Measurements from ENCODE around the gene USP43. TPM values are rescaled to one million over a fixed set of nuclear protein-coding genes. Genes with fewer than 3 reads are reported as not detected.

The USP43 gene
- total RNA-seq, 4 donors from 2014 or later, result 0.17 to 0.84 (median 0.17) TPM; not detected in 1

DNA sequence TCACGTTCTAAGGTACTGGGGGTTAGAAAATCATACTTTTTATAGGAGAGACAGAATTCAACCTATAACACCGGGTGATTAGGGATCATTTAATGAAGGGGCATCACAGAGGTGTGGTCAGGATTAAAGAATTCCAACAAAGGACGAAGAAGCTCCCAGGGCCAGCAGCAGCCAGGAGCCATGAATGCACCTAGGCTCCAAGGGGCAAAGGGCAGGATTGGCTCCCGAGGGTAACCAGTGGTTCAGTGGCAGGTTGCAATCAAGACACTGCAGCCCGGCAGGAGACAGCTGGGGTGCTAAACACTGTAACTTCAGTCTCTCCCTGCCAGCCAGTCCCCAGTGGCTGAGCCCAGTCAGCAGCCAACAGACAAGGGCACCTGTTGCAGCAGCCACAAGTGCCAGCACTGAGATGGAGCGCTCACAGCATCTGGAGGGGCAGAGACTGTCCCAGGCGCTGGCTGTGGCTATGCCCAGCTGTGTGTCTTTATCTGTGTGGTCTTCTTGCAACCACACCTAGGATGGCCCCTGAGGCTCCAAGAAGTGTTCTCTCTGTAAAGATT, 122.2 kb downstream of the USP43 start:
- H3K36me3 ChIP-seq, result no peaks in the 10 kb centered on the region
- peaks cover 0 to 5% (median 0%) of the 10 kb centered on the region in 4 donors for H3K27me3 ChIP-seq
- no peak for TF ChIP-seq POLR2A (IDR thresholded peaks at IDR 0.05; ENCODE audit: low read depth)
- TF ChIP-seq POLR2AphosphoS5 (IDR thresholded peaks at IDR 0.05), result no peak
- TF ChIP-seq, protein P1, sequence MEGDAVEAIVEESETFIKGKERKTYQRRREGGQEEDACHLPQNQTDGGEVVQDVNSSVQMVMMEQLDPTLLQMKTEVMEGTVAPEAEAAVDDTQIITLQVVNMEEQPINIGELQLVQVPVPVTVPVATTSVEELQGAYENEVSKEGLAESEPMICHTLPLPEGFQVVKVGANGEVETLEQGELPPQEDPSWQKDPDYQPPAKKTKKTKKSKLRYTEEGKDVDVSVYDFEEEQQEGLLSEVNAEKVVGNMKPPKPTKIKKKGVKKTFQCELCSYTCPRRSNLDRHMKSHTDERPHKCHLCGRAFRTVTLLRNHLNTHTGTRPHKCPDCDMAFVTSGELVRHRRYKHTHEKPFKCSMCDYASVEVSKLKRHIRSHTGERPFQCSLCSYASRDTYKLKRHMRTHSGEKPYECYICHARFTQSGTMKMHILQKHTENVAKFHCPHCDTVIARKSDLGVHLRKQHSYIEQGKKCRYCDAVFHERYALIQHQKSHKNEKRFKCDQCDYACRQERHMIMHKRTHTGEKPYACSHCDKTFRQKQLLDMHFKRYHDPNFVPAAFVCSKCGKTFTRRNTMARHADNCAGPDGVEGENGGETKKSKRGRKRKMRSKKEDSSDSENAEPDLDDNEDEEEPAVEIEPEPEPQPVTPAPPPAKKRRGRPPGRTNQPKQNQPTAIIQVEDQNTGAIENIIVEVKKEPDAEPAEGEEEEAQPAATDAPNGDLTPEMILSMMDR (IDR thresholded peaks at IDR 0.05), result no peak
- no peak for TF ChIP-seq EP300 (IDR thresholded peaks at IDR 0.05)
- 84% methylated on average over 7 of the region's 7 CpGs for WGBS
- no peak overlapping the region for H3K27ac ChIP-seq (replicated peaks in 1 of 4)
- intact Hi-C loops (cut with DNase I), result no loop called here
- no peak overlapping the region for H3K4me3 ChIP-seq
- no peaks in the 10 kb centered on the region for H3K4me1 ChIP-seq
- H3K9me3 ChIP-seq, result no peaks in the 10 kb centered on the region
- DNase-seq (ENCODE audit: extremely low spot score), result no peak

DNA sequence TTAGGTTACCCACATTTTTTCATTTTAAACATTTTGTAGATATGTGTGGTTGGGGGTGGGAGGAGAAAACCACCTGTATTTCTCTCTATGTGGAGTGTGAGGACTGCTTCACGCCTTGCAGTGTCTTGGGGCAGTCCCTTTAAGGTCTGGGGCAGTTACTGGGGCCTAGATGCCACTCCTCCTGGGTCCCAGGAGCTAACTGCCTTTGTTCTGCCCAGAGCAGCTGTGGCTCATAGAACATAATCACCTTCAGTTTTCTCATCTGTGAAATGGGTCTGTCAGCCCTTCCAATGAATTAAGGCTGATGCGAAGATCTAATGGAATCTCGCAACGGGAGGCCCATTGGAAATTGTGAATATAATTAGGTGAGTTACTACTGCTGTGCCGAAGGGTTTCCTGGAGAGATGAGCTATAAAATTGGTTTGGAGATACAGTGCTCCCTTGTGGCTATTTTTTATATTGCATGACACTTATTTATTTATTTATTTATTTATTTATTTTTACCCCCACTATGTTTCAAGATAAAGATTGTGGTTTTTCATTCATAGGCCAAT, 123.1 kb downstream of the USP43 start:
- peaks cover 0 to 9% (median 0%) of the 10 kb centered on the region in 4 donors for H3K27me3 ChIP-seq
- DNase-seq (ENCODE audit: extremely low spot score), result no peak
- TF ChIP-seq, protein P1 (IDR thresholded peaks at IDR 0.05), result peak; percentile 17 to 64 (median 62)
- no peak for TF ChIP-seq POLR2A (IDR thresholded peaks at IDR 0.05; ENCODE audit: low read depth)
- no peaks in the 10 kb centered on the region for H3K36me3 ChIP-seq
- intact Hi-C loops (cut with DNase I), result no loop called here
- WGBS, result 52% methylated on average over 5 of the region's 5 CpGs
- no peak overlapping the region for H3K4me3 ChIP-seq
- H3K4me1 ChIP-seq, result no peaks in the 10 kb centered on the region
- H3K9me3 ChIP-seq, result no peaks in the 10 kb centered on the region
- no peak overlapping the region for H3K27ac ChIP-seq (replicated peaks in 1 of 4)

GRCh38 chr17:9769036-9769695, 123.8 kb downstream of the USP43 start:
- Histone ChIP-seq H3K27me3 (peaks cover 0 to 9% (median 0%) of the 10 kb centered on the region in 4 donors), H3K4me3 (no peak overlapping the region), H3K9me3 (no peaks in the 10 kb centered on the region), H3K4me1 (no peaks in the 10 kb centered on the region), H3K36me3 (no peaks in the 10 kb centered on the region), H3K27ac (replicated peaks in 1 of 4) (no peak overlapping the region)
- TF ChIP-seq POLR2A (IDR thresholded peaks at IDR 0.05; ENCODE audit: low read depth) (no peak), POLR2AphosphoS5 (IDR thresholded peaks at IDR 0.05) (no peak), EP300 (IDR thresholded peaks at IDR 0.05) (no peak)
- TF ChIP-seq, protein P1 (IDR thresholded peaks at IDR 0.05), result no peak
- WGBS, result 95% methylated on average over 8 of the region's 15 CpGs
- DNase-seq (ENCODE audit: extremely low spot score), result no peak
- intact Hi-C loops (cut with DNase I), result no loop called here

GRCh38 chr17:9771465-9771864, 126.1 kb downstream of the USP43 start:
- Histone ChIP-seq H3K36me3 (no peaks in the 10 kb centered on the region), H3K4me3 (no peak overlapping the region), H3K4me1 (no peaks in the 10 kb centered on the region), H3K9me3 (peaks cover 0 to 8% (median 3%) of the 10 kb centered on the region in 4 donors), H3K27me3 (peaks cover 0 to 9% (median 0%) of the 10 kb centered on the region in 4 donors), H3K27ac (replicated peaks in 1 of 4) (no peak overlapping the region)
- intact Hi-C loops (cut with DNase I), result no loop called here
- no peak for DNase-seq (ENCODE audit: extremely low spot score)
- 95% methylated on average over 25 of the region's 27 CpGs for WGBS
- TF ChIP-seq POLR2AphosphoS5 (IDR thresholded peaks at IDR 0.05) (no peak), POLR2A (IDR thresholded peaks at IDR 0.05; ENCODE audit: low read depth) (no peak), EP300 (IDR thresholded peaks at IDR 0.05) (no peak)
- TF ChIP-seq, protein P1 (IDR thresholded peaks at IDR 0.05), result no peak

Measured in esophagus muscularis mucosa (tissue), 4 donors.